Progenitor cell of endocrine pancreas (in vitro differentiated cells): ENCODE data around the gene CA5A. TPM values are rescaled to one million over a fixed set of nuclear protein-coding genes. Genes with fewer than 3 reads are reported as not detected.

Experiments used
- DNase-seq: peaks from one replicate; pipeline ENCODE4 v3.0.0; 2021; ENCODE audit warnings: low spot score; ENCODE audit not compliant: unreplicated experiment
- H3K27ac Mint-ChIP-seq: 2 replicates; pipeline ENCODE4 v1.8.0; 2021; ENCODE audit warnings: mild to moderate bottlenecking, moderate library complexity, mixed read lengths
- H3K27me3 Mint-ChIP-seq: 2 replicates; pipeline ENCODE4 v1.8.0; 2021; ENCODE audit warnings: mixed read lengths
- H3K36me3 Mint-ChIP-seq: 2 replicates; pipeline ENCODE4 v1.8.0; 2022; ENCODE audit warnings: mixed read lengths; ENCODE audit not compliant: insufficient read depth
- H3K4me1 Mint-ChIP-seq: 2 replicates; pipeline ENCODE4 v1.8.0; 2021; ENCODE audit warnings: low read depth, mixed read lengths
- H3K4me3 Mint-ChIP-seq: 2 replicates; pipeline ENCODE4 v1.8.0; 2021; ENCODE audit warnings: low read depth, mild to moderate bottlenecking, moderate library complexity, mixed read lengths
- H3K9me3 Mint-ChIP-seq: 2 replicates; pipeline ENCODE4 v1.8.0; 2021; ENCODE audit warnings: low read depth, mixed read lengths
- total RNA-seq: library from RNA; stranded (reverse); gene quantifications from 2 replicates; pipeline ENCODE4 v1.2.1, GENCODE V29; 2021
- TF ChIP-seq, protein P1 (sequence below): fragments of 200-600 bp; sonication (generic); IDR thresholded peaks from one replicate; pipeline ENCODE4 v1.5.0; 2021; ENCODE audit warnings: antibody characterized with exemption, mild to moderate bottlenecking; ENCODE audit not compliant: unreplicated experiment

CA5A gene
- total RNA-seq, 1 donor from 2014 or later: 0.36 TPM

- H3K27me3 Mint-ChIP-seq: no peaks in the 10 kb centered on the region
- no peak overlapping the region for H3K27ac Mint-ChIP-seq
- peaks cover 4% of the 10 kb centered on the region for H3K36me3 Mint-ChIP-seq
- H3K4me1 Mint-ChIP-seq: no peaks in the 10 kb centered on the region
- no peak overlapping the region for H3K4me3 Mint-ChIP-seq
- no peak for DNase-seq
- TF ChIP-seq, protein P1, sequence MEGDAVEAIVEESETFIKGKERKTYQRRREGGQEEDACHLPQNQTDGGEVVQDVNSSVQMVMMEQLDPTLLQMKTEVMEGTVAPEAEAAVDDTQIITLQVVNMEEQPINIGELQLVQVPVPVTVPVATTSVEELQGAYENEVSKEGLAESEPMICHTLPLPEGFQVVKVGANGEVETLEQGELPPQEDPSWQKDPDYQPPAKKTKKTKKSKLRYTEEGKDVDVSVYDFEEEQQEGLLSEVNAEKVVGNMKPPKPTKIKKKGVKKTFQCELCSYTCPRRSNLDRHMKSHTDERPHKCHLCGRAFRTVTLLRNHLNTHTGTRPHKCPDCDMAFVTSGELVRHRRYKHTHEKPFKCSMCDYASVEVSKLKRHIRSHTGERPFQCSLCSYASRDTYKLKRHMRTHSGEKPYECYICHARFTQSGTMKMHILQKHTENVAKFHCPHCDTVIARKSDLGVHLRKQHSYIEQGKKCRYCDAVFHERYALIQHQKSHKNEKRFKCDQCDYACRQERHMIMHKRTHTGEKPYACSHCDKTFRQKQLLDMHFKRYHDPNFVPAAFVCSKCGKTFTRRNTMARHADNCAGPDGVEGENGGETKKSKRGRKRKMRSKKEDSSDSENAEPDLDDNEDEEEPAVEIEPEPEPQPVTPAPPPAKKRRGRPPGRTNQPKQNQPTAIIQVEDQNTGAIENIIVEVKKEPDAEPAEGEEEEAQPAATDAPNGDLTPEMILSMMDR: no peak
- H3K9me3 Mint-ChIP-seq: no peaks in the 10 kb centered on the region
These were observed 97.4 kb downstream of the CA5A start for GRCh38 chr16:87838643-87839541.

Other genes starting within 250 kb of the CA5A start
- gene KLHDC4, start 170.5 kb downstream of the CA5A start, total RNA-seq: 58.8 and 68.7 TPM in 2 replicates
- 42.2 and 51.5 TPM in 2 replicates for gene SLC7A5, start 67.0 kb downstream of the CA5A start, total RNA-seq
- 41.5 and 53.9 TPM in 2 replicates for gene BANP, start 14.9 kb upstream of the CA5A start, total RNA-seq